Measurements from ENCODE around the gene DROSHA. TPM values are rescaled to one million over a fixed set of nuclear protein-coding genes. Genes with fewer than 3 reads are reported as not detected.

DROSHA gene
- total and polyA plus RNA-seq, 2 of the 8 experiments (the other 6 are each of a cell fraction or from before 2014, with no cell fraction given), result 65.9 to 122 TPM

DNA sequence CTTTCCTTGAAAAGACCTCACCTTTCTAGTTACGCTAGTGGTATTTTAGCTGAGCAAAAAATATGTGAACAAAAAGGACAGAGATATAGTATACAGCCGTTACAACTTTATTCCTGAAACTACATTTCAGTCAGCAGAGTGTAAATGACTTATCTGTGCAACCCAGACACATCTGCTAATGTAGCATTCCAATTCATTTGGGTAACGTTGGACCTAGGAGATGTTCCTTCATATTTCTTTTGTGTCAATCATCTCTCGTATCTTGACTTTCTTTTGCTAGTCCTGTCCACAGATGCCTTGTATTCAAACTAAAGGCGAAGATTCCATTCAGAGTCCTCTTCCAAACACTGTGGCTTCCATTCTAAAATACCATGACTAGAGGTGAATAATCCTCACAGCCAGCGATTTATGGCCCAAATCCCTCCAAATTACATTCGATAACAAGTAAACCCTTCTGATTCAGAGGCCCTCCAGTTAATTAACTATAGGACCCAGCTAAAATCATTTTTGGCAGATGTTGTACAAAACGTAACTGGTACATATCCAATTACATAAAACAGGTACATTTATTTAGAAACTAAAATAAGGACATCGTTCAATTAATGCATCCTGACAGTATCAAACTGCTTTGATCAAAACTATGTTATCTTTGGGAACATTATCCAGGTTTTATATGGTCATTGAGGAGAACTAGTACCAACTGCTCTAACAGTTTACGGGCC, 155.7 kb downstream of the DROSHA start (continued):
- TF ChIP-seq, protein P1, sequence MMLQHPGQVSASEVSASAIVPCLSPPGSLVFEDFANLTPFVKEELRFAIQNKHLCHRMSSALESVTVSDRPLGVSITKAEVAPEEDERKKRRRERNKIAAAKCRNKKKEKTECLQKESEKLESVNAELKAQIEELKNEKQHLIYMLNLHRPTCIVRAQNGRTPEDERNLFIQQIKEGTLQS (IDR thresholded peaks at IDR 0.05; ENCODE audit: insufficient read depth, low read depth, low read length), result no peak
- TF ChIP-seq MAFK (IDR thresholded peaks at IDR 0.05; ENCODE audit: low read depth, low read length) (no peak), ZNF274 (IDR thresholded peaks at IDR 0.05; ENCODE audit: borderline replicate concordance, extremely low read depth, low read length) (no peak)

All from H1 (cell line).